Dermis blood vessel endothelial cell (primary cell): ENCODE results near the gene CEP20. TPM values are rescaled to one million over a fixed set of nuclear protein-coding genes. Genes with fewer than 3 reads are reported as not detected.
"Not testable (repeated sequence)": the region's sequence is repeated elsewhere in the genome, so short reads cannot be mapped to it uniquely, and the experiment has no call there.

Source experiments
- DNase-seq: peaks from one replicate; pipeline ENCODE4 v3.0.0; 2010
- total RNA-seq: library from RNA; depleted of rRNA; stranded (reverse); fragments of >200 nt; gene quantifications from 2 replicates; pipeline ENCODE4 v1.2.3, GENCODE V29; 2014

The CEP20 gene
- total RNA-seq, 1 donor from 2014 or later = 20.4 TPM

- peak; percentile 44 for DNase-seq
Measured at GRCh38 chr16:15857724-15858560, 30.5 kb downstream of the CEP20 start.

GRCh38 chr16:15856901-15857698 is 31.3 kb downstream of the CEP20 start, which contains the start of gene MYH11:
Gene MYH11, minus strand, starts transcription at chr16:15857028. Its CDS starts 18,776 bp downstream, at chr16:15838252.
- DNase-seq = peak; percentile 15

GRCh38 chr16:15856182-15856581 is 32.2 kb downstream of the CEP20 start:
- DNase-seq = no peak

GRCh38 chr16:15855704-15856003 is 32.7 kb downstream of the CEP20 start:
- no peak for DNase-seq

GRCh38 chr16:15854906-15855703 is 33.3 kb downstream of the CEP20 start:
- no peak for DNase-seq

- DNase-seq = no peak
Measured at GRCh38 chr16:15854061-15854460, 34.3 kb downstream of the CEP20 start.

- no peak for DNase-seq
Measured at GRCh38 chr16:15853021-15853420, 35.4 kb downstream of the CEP20 start.

GRCh38 chr16:15850555-15850954 is 37.8 kb downstream of the CEP20 start:
- DNase-seq = not testable (repeated sequence)

GRCh38 chr16:15849209-15849981 is 39.0 kb downstream of the CEP20 start:
- no peak for DNase-seq

GRCh38 chr16:15847611-15848175 is 40.7 kb downstream of the CEP20 start:
- DNase-seq = no peak

- DNase-seq = no peak
Measured at GRCh38 chr16:15846510-15846909, 41.9 kb downstream of the CEP20 start.

GRCh38 chr16:15843635-15844279 is 44.6 kb downstream of the CEP20 start:
- no peak for DNase-seq

GRCh38 chr16:15839204-15839603 is 49.2 kb downstream of the CEP20 start:
- DNase-seq = not testable (repeated sequence)

GRCh38 chr16:15837761-15838160 is 50.6 kb downstream of the CEP20 start:
- DNase-seq = no peak

GRCh38 chr16:15836965-15837611 is 51.3 kb downstream of the CEP20 start:
- no peak for DNase-seq

- DNase-seq = no peak
Measured at GRCh38 chr16:15836074-15836473, 52.3 kb downstream of the CEP20 start.

GRCh38 chr16:15835136-15835878 is 53.1 kb downstream of the CEP20 start:
- no peak for DNase-seq

GRCh38 chr16:15834502-15834901 is 53.9 kb downstream of the CEP20 start:
- DNase-seq = no peak

GRCh38 chr16:15833541-15833940 is 54.9 kb downstream of the CEP20 start:
- DNase-seq = no peak

GRCh38 chr16:15832241-15832640 is 56.2 kb downstream of the CEP20 start:
- no peak for DNase-seq
